ENCODE results near the gene CACYBP. TPM values are rescaled to one million over a fixed set of nuclear protein-coding genes. Genes with fewer than 3 reads are reported as not detected.

CACYBP gene
- total RNA-seq, 1 experiment from 2014 or later: 342 TPM

DNA sequence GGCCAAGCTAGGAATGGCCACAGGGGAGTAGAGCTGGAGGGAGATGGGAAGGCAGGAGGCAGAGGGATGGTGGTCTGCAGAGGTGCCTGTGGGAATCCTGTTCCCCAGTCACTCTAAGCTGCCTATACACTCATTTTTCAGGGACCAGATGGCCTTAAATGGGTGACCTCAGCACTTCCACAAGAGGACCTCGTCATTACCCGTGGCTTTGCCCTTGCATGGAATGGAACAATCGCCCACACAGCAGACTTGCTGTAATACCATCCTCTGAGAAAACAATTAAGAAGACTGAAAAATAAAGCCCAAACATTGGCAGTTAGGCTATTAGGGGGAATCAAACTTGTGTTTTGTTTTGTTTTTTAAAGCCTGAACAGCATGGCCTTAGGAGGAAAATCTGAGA, 55.0 kb downstream of the CACYBP start:
- DNase-seq: no peak
- TF ChIP-seq EZH2phosphoT487 (IDR thresholded peaks at IDR 0.05; ENCODE audit: borderline replicate concordance, low read length) (no peak), EZH2 (IDR thresholded peaks at IDR 0.05; ENCODE audit: low read length, unreplicated experiment) (no peak)
- TF ChIP-seq, protein P1, sequence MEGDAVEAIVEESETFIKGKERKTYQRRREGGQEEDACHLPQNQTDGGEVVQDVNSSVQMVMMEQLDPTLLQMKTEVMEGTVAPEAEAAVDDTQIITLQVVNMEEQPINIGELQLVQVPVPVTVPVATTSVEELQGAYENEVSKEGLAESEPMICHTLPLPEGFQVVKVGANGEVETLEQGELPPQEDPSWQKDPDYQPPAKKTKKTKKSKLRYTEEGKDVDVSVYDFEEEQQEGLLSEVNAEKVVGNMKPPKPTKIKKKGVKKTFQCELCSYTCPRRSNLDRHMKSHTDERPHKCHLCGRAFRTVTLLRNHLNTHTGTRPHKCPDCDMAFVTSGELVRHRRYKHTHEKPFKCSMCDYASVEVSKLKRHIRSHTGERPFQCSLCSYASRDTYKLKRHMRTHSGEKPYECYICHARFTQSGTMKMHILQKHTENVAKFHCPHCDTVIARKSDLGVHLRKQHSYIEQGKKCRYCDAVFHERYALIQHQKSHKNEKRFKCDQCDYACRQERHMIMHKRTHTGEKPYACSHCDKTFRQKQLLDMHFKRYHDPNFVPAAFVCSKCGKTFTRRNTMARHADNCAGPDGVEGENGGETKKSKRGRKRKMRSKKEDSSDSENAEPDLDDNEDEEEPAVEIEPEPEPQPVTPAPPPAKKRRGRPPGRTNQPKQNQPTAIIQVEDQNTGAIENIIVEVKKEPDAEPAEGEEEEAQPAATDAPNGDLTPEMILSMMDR (conservative IDR thresholded peaks at IDR 0.05; ENCODE audit: low read depth, low read length): no peak
- no peak for ATAC-seq
- ChIA-PET CTCF (no interaction called here), POLR2A (ENCODE audit: unreplicated experiment) (no interaction called here)
- no peaks in the 10 kb centered on the region for H4K20me1 ChIP-seq (ENCODE audit: low read length)
- H3K36me3 ChIP-seq (ENCODE audit: low read depth, low read length): no peaks in the 10 kb centered on the region
- BruUV-seq (replicated peaks): no TSS peak
- H3K27ac ChIP-seq (ENCODE audit: low read length): no peak overlapping the region
- H3K27me3 ChIP-seq (ENCODE audit: low read length): peaks cover 44% of the 10 kb centered on the region
- no peaks in the 10 kb centered on the region for H3K4me1 ChIP-seq (ENCODE audit: insufficient read depth, low read length)
- no peak overlapping the region for H3K9ac ChIP-seq (ENCODE audit: low read length)
- no peaks in the 10 kb centered on the region for H3K9me2 ChIP-seq (replicated peaks; ENCODE audit: low read length)
- H2AFZ ChIP-seq (ENCODE audit: low read length): no peak overlapping the region
- H3K4me3 ChIP-seq (ENCODE audit: low read length): no peak overlapping the region
- H3F3A ChIP-seq (ENCODE audit: low read length, unreplicated experiment): no peaks in the 10 kb centered on the region
- no peak overlapping the region for H3K4me2 ChIP-seq (ENCODE audit: low read length)
- H3K9me3 ChIP-seq (ENCODE audit: low read length): no peaks in the 10 kb centered on the region
- intact Hi-C loops (cut with micrococcal nuclease): no loop called here
- H3K79me2 ChIP-seq (ENCODE audit: low read length): no peaks in the 10 kb centered on the region

Other genes starting within 250 kb of the CACYBP start
- 18.8 and 21.8 TPM in 2 replicates for gene MRPS14, start 23.5 kb downstream of the CACYBP start, total RNA-seq (2014; rRNA removed)
- gene TNN, start 67.9 kb downstream of the CACYBP start, total RNA-seq (2014; rRNA removed): not detected in 2 replicates
- gene KIAA0040, start 192.8 kb downstream of the CACYBP start, total RNA-seq (2014; rRNA removed): 17.8 and 19.4 TPM in 2 replicates

Data from PC-3 (cell line).